GM12865 (cell line): Measurements from ENCODE around the gene SPATA20.

Source experiments
- DNase-seq: peaks from one replicate; pipeline ENCODE4 v3.0.0; 2010; ENCODE audit warnings: low read depth
- H3K4me3 ChIP-seq: 2 replicates; pipeline ENCODE4 v1.5.1; 2011; ENCODE audit warnings: mild to moderate bottlenecking, low read depth, low read length, control low read depth
- CTCF ChIP-seq: IDR thresholded peaks from 2 replicates; pipeline ENCODE4 v1.5.1; 2011; ENCODE audit warnings: low read length, control low read depth, low read depth, inconsistent platforms; ENCODE audit not compliant: insufficient read depth; ENCODE audit errors: missing control alignments

Gene SPATA20

DNA sequence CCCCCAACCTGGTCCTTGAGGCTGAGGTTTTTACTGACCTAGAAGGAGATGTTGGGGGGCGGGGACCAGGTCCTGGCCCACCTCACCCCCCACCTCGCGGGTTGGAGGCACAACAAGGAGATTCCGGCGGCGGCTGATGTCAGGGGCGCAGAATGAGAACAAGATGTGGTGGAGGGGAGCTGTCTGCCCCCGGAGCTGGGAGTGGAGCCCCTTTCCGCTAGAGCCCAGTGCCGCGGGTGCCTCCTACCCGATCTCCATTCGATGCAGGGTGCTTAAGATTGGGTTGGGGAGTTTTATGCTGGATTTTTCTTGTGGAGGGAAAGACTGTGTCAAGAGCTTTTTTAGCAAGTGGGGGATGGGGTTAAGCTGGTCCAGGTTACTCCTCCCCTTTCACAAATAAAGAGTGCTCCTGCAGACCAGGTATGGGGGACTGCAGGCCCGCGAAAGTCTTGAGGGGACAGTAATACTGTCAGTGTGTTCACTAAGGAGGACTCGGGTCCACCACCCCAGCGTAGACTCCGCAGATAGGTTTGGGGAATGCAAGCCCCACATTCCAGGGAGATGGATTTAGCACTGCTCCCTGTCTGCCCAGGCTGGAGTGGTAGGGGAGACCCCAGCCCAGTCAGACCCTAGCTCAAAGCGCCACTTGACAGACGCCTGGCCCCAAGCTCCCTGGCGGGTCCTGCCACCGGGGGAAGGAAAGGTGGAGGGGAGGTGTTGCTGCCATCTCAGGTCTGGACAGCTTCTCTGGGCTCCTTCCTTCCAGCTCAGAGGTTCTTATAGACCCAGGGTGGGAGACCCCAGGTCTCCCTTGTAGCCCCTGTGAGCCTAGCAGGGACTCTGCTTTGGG is 15.5 kb downstream of the SPATA20 start:
- no peak overlapping the region for H3K4me3 ChIP-seq
- TF ChIP-seq CTCF = no peak
- no peak for DNase-seq

DNA sequence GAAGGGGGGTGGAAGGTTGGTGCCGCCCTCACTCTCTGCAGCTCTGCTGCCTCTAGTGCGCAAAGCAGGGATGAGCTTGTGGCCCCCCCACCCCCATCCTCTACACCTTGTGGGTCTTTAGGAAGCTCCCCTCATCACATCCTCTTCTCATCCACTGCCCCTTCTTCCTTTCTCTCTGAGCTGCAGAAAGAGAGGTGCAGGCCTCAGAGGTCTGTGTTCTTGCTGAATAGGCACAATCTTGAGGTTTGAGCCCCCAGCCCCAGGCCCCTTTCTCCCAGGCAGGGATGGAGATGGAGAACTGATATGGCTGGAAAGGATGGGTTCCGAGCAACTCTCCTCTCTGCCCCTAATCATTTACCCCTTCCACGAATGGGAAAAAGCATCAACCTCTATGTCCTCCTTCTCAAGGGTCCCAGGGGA is 16.1 kb downstream of the SPATA20 start:
- no peak for TF ChIP-seq CTCF
- DNase-seq = no peak
- H3K4me3 ChIP-seq = no peak overlapping the region

GRCh38 chr17:50564916-50565315 is 17.9 kb downstream of the SPATA20 start:
- H3K4me3 ChIP-seq = no peak overlapping the region
- no peak for DNase-seq
- TF ChIP-seq CTCF = no peak

- no peak overlapping the region for H3K4me3 ChIP-seq
- TF ChIP-seq CTCF = no peak
- peak; percentile 34 for DNase-seq
Observed at GRCh38 chr17:50565402-50566350, 18.7 kb downstream of the SPATA20 start.

- H3K4me3 ChIP-seq = no peak overlapping the region
- TF ChIP-seq CTCF = no peak
- no peak for DNase-seq
Observed at GRCh38 chr17:50566886-50567285, 19.9 kb downstream of the SPATA20 start.

DNA sequence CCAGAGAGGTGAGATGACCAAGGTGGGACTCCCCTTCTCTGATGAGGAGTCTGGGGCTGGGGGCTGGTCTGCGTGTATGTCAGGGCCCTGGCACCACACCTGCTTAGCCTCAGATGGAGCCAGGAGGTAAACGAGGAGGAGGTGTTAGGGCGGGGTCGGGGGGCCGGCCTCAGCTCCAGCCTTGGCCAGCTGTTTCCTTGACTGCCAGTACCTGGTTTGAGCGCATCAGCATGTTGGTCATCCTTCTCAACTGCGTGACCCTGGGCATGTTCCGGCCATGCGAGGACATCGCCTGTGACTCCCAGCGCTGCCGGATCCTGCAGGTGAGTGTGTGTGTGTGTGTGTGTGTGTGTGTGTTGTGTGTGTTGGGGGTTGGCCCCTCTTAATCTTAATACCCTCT is 21.7 kb downstream of the SPATA20 start:
- no peak for TF ChIP-seq CTCF
- no peak overlapping the region for H3K4me3 ChIP-seq
- no peak for DNase-seq
